Endometrial microvascular endothelial cells (primary cell): Measurements from ENCODE around the gene CDKN1C. TPM values are rescaled to one million over a fixed set of nuclear protein-coding genes. Genes with fewer than 3 reads are reported as not detected.

Experiments used
- in situ Hi-C: cut with HindIII; loops from 2 replicates; pipeline ENCODE4 v1.10.0; 2017; ENCODE audit warnings: low sequenced_read_pairs, low pct_unique_long_range_greater_than_20kb; ENCODE audit errors: inconsistent ontology term
- total RNA-seq: library from RNA; depleted of rRNA; stranded (reverse); fragments of >200 nt; gene quantifications from one replicate; pipeline ENCODE4 v1.2.3, GENCODE V29; 2015; ENCODE audit errors: inconsistent ontology term

Gene CDKN1C
- total RNA-seq, 1 donor from 2014 or later = not detected

DNA sequence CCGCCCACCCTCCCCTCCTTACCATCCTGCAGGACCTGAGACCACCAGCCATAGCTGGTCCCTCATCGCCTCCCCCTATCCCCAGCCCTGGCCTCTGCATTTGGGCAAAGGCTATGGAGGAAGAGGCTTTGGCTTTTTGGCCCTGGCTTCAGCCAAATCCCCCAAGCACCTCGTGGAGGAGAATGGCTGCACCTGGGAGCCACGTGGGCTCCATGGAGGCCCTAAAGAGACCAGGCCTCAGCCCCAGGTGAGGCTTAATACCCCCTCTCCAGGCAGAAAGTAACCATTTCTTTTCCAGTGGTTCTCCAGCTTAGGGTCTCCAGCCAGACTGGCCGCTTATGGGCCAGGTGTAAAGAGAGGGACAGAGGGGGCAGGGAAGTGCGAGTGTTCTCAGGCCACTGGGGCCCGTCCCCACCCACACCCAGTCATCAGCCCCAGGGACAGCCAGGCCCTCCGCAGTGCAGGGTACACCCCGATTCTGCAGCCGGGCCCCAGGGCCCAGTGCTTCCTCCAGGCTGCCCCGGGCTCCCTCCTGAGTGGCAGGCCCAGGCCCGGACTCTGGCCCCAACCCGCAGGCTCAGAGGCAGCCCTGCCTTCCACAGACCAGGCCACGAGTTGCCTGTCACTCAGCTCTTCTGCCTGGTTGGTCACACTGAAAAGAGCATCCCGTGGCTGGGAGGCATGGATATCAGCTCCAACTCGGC lies 26.4 kb downstream of the CDKN1C start:
- in situ Hi-C loops = no loop called here

DNA sequence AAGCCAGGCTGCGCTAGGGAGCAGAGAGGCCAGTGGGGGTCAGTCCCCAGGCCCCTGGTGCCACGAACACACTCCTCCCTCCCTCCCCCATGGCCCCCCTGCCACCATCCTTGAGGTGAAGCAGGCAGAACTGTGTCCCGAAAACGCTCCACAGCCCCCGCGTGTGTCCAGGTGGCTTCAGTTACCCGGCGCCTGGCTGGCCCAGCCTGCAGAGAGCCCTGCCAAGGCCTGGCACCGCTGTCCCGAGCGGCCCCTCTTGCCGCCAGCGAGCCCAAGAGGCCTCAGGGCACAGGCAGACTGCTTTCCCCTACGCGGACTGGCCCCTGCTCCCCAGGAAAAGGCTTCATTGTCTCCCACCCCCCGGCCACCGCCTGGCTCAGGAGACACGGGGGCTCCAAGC lies 27.7 kb downstream of the CDKN1C start:
- in situ Hi-C loops = no loop called here

DNA sequence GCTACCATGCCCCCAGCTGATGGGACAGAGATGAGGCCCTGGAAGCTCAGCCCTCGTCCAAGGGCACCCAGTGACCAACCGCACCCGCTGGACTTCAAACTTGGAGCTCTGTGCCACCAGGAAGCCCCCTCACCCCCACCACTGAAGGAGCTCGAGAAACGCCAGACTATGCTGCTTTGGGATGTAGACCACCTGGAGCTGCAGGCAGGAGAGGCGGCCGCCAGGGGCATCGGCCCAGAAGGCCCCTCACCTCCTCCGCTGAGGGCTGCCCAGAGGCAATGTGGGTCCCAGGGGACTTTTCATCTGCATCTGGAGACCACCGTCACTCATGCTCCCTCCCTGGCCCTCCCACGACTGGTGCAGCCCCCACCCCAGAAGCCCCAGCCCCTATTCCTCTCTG lies 28.3 kb downstream of the CDKN1C start:
- in situ Hi-C loops = no loop called here

DNA sequence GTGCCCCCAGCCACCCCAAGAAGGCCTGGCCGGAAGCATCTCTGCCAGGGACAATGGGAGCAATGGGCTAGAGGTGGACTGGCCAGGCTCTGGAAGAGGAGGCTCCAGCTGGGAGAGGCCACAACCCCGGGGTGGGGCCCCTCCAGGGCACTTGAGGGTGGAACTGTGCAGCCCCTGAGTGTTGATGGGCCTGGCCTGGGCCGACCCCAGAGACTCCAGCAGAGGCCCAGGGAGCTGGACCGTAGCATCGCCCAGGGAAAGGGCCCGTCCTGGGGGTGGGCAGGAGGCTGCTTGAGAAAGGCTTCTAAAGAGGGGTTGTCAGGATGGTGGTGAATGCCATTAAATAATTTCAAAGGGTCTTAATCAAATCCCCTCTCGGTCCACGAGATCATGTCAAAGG lies 30.4 kb downstream of the CDKN1C start:
- in situ Hi-C loops = no loop called here

DNA sequence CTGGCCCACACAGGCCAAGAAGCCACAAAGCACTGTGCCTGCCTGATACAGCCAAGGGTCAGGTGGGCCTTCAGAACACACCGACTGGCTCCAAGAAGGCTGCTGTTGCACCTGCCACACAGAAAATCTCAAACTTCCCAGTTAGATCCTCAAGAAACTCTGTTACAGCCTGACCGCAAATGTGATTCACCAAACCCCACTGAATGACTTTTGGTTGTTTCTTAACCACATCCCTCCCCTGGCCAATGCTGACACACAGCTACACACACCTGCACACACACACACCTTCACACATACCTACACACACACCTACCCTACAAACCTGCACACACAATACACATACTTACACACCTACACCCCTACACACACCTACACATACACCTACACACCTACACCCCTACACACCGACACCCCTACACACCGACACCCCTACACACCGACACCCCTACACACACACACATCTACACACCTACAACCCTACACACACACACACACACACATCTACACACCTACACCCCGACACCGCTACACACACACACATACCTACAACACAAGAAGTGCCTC lies 31.5 kb downstream of the CDKN1C start:
- in situ Hi-C loops = no loop called here

DNA sequence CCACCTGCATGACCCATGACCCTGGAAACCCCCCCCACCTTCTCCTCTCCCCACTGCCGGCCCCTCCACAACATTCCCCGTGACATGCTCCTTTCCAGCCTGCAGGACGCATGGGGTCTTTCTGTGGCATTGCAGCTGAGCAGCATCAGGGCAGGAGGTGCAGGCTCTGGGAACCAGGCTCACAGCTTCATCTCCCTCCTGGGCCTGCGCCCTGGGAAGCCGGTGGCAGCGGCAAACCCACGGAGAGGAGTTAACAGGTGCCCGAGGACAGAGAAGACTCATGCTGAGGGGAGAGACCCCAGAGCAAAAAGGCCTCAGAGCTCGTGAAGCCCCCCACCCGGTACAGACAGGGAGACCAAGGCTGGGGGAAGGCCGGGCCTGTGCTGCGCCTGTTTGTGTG lies 32.2 kb downstream of the CDKN1C start:
- in situ Hi-C loops = no loop called here

DNA sequence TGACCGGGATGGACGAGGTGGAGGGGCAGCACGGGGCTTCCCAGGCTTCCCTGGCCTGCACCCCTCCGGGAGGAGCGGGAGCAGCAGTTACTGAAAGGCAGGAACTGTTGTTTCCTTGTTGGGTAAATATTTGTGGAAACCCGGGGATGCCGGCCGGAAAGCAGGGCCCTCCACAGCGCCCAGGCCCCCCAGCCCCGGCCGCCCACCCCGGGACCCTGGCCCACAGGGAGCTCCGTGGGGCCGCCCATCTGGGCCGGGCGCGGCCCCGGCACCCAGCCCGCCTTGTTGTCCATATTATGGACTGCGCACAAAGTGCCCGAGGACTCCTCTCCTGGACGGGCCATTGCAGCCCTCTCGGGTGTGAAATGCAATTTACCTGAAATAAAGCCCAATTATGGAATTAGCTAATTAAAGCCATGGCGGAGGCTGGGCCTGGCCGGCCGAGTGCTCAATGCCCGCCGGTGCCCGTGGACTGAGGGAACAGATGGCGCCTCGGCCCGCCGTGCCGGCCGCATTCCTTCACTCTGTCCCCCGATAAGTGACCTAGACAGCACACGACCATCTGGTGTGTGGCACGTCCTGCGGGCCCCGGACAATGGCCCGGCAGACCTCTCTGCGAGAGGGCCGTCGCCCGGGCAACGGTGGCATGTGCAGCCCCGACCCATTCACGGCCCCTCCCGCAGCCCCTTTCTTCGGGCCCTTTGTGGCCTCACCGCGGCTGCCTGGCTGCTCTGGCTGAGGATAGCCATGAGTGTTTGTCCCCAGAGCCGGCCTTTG lies 35.4 kb downstream of the CDKN1C start:
- in situ Hi-C loops = no loop called here

DNA sequence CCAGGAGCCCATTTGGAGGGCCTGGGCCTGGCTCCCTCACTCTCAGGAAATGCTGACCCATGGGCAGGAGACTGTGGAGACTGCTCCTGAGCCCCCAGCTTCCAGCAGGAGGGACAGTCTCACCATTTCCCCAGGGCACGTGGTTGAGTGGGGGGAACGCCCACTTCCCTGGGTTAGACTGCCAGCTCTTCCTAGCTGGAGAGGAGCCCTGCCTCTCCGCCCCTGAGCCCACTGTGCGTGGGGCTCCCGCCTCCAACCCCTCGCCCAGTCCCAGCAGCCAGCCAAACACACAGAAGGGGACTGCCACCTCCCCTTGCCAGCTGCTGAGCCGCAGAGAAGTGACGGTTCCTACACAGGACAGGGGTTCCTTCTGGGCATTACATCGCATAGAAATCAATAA lies 37.1 kb downstream of the CDKN1C start:
- in situ Hi-C loops = no loop called here

DNA sequence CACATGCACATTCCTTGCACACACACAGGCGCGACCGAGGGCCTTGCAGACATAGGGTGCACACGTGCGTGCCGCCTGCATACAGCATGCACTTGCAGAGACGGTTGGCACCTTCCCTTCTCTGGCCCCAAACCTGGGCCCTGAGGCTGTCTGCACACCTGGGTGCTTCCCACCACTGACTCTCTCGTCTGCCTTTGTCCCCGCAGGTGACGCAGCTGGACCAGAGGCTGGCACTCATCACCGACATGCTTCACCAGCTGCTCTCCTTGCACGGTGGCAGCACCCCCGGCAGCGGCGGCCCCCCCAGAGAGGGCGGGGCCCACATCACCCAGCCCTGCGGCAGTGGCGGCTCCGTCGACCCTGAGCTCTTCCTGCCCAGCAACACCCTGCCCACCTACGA lies 38.0 kb downstream of the CDKN1C start:
- in situ Hi-C loops = no loop called here

DNA sequence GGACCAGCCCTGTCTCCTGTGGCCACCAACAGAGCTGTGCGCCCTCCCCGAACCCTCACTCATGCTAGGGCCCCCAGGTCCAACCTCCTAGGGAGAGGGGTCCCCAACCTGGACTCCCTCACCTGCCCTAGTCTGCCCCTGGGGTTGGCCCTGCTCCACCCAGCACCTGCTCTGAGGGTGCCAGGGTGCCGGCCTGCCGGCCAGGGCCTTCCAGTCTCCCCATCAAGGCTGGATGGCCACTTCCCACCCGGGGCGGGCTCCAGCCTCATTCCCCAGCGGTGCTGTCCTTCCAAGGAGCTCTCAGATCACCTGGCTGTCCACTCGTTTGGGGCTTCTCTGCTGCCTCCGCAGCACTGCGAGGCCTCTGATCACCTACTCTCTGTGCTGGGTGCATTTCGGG lies 39.1 kb downstream of the CDKN1C start:
- in situ Hi-C loops = no loop called here

DNA sequence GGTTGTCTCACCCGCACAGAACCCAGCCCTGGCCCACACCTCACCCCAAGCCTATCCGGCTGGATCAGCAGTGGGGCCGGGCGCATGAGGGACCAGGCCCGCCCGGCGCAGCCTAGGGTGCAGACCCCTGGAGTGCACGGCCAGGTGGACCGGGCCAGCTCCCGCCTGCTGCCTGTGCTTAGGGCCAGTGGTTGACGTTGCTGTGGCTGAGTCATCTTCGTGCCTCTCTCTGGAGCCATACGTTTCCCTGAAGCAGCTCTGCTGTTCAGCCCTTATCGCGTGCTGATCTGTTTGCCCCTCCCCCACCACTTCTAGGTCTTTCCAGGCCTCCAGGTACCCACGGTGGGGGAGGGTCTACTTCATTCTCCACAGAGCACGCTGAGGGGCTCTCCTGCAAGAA lies 39.5 kb downstream of the CDKN1C start:
- in situ Hi-C loops = no loop called here

DNA sequence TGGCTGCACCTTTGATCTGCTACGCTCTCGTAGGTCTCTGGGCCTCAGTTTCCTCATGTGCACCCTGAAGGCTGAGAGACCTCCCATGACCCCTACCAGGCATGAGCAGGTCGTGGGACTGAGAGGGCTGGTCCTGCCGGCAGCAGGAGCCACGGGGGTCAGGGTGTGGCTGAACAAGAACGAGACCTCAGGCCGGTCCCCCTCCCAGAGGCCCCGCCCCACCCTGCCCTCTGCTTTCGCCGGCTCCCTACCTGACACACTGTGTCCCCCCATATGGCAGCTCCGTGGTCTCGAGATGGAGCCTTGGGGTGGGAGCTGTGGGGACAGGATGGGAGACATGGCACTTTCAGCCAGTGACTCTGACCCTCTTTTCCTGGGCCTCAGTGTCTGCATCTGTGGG lies 40.6 kb downstream of the CDKN1C start:
- in situ Hi-C loops = no loop called here

DNA sequence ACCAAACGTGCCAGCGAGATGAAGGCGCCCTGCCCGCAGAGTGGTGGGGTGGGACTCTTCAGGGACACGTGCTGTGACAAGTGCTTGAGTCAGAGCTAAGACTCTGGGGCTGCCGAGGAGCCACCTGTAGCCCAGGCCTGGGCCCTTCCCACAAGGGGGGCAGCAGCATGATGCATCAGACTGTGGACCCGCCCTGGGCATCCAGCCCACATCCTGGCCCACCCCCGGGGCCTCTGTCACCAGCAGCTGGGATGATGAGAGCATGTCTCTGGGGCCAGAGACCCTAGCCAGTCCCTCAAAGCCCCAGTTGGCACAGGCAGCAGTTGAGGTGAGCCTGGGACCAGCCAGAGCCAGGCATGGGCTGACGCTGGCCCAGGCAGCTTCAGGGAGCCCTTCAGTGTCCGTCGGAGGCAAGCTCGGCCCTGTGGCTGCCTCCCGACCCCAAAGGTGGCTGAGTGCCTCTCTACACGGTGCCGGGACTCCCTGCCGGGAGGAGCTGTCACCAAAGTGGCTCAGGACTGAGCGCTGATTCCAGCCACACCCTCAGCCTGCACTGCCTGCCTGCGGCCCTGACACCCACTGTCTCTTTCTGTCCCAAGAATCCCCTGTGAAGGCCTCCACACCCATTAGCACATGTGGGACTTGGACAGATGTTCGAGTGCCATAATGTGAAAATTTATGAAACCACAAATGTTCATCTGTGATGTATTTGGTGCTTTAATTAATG lies 41.3 kb downstream of the CDKN1C start:
- in situ Hi-C loops = no loop called here

DNA sequence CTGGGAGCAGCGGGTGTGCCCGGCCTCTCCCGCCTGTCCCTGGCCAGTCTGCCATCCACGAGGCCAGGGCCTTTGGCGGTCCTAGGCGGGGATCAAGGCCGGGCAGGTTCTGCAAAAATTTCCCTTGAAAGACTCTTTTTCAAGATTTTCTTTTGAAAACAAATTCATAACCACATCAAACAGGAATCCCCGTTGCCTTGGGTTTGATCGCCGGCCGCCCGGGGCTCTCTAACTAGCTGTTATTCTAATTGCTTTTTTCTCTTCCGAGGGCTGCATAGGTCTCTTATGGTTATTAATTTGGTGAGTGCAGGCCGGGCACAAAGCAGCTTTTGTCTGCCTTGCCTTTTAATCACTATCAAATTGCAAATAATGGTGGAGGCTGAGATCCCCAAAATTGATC lies 42.0 kb downstream of the CDKN1C start:
- in situ Hi-C loops = no loop called here

DNA sequence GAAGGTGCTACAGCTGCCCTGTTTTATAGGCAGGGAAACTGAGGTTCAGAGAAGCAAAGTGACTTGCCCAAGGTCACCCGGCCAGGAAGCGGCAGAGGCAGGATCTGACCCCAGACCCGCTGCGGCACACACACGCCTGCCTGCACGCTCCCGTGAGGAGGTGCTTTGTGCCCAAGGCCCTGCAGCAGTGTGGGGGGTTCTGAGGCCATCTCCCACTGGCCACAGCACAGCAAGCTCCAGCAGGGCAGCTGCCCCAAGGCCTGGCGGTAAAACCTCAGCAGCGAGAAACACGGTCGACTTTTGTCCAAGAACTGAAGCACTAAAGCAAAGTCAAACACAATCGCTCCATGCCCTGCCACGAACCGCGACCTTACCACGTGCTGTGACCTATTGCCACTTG lies 42.7 kb downstream of the CDKN1C start:
- in situ Hi-C loops = no loop called here

DNA sequence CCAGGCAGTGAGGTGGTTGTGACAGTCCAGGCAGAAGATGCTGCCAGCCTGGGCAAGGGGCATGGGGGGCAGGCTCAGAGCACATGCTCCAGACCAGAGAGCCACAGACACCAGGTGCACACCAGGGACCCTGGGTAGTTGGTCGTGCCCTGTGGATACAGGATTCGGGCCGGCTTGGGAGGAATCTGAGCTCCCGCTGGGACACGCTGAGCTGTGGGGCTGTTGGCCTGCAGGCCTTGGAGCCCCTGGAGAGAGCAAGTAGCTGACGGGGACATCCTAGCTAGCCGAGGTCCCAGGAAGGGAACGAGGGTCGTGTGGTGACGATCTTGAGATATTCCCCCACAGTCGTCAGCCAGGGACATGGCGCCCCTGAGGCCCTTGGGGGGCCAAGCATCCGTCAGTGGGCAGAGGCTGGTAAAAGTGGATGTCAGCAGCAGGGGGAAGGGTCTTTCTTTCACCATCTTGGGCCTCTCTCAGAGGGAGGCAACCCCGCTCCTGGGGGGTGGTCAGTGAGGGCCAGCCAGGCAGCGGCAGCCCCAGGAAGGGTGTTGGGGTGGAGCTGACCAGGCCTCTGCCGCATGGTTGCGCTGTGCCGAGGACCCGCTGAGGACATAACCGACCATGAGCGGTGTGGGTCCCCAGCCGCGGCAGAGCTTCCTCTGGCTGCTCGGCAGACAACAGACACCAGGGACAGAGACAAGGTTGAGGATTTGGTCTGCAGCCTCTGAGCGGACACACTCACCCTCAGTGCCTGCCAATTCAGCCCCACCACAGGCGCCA lies 44.0 kb downstream of the CDKN1C start:
- in situ Hi-C loops = no loop called here

DNA sequence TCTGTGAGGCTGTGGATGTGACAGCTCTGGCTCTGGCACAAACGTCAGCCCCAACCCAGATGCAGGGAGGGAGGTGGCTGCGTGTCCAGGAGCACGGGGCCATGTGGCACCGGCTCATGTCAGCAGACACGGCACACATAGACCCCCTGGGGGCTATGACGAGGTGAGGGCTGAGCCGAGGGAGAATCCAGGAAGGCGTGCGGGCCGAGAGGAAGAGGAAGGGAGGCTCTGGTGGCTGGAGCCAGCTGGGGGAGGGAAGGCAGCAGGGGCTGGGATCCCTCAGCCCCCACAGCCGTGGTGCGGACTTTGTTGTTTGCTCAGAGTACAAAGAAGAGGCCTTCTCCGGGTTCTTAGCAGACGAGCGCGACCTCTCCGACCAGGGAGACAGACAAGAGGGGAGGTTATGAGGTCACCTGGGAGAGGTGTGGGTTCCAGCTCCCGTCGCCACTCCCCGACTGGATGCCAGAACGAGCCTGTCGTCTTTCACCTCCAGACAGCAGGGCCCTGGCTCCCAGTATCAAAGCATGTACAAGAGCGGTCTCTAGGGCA lies 46.1 kb downstream of the CDKN1C start:
- in situ Hi-C loops = no loop called here

DNA sequence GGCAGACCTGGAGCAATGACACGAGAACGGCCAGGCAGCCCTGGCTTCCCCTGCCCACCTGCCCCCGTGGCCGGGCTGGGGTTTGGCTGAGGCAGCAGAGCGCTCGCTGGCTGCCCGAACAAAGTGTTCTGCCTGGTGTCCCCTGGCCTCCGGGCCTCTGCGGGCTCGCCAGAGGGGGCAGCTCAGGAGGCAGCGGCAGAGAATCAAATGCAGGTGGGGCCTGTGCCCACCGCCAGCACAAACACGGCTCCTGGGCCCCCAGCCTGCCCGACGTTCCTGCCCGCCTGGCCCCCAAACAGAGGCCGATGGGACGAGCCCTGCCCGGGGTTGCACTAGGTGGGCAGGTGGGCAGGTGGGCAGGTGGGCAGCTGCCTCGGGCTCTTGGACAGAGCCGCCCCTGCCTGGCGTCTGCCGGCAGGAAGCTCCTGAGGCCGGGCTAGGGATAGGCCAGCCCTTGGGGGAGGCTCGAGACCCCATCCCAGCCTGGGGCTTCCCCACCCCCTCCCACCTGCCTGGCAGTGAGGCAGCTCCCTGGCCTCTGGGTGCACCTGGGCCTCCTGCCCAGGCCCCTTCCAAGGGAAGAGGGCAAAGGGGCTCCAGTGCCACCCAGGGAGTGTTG lies 46.8 kb downstream of the CDKN1C start:
- in situ Hi-C loops = no loop called here
